GM18861 (cell line): Measurements from ENCODE around the gene AUTS2.
"Not testable (repeated sequence)": the region's sequence is repeated elsewhere in the genome, so short reads cannot be mapped to it uniquely, and the experiment has no call there.

Experiments used
- ATAC-seq: cut with Tn5 transposase; IDR thresholded peaks from one replicate; pipeline ENCODE4 v1.9.1; 2021; ENCODE audit not compliant: unreplicated experiment

The AUTS2 gene

DNA sequence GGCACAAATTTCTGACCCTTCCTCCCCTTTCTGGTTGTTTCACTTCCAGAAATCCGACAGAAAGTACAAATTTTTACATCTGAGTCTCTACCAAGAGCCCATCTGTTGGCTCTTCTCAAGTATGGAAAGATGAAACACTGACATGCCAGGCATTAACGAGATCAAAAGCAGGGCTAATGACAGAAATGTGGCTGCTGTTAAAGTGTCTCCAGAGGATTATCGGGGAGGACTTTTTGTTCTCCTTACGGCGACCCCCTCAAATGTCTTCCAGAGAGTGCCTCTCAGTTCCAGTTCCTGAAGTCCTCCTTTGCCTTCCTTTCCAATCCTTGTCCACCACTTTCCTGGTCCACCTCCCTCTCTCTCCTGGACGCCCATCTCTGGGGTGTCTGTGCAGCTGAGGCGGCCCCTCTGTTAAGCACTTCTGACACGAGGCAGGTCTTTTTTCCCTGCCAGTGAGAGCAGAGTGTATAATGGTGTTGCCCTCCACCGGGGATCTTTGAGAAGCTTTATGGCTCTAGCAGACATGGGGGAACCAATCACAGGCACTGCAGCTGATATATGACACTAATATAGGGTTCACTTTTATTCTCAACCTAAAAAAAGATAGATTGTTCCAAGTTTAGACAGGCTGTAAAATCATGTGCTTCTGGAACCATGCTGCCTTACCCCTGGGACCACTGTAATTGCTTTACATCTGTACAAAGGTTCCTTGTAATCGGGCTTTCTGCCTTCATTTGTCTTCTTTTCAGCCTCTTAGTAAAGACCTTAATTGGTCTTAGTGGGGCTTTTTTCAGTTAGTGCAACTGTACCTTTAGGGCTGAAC lies 757.1 kb downstream of the AUTS2 start:
- no peak for ATAC-seq

- no peak for ATAC-seq
Measured at GRCh38 chr7:70356085-70356786, 758.0 kb downstream of the AUTS2 start.

DNA sequence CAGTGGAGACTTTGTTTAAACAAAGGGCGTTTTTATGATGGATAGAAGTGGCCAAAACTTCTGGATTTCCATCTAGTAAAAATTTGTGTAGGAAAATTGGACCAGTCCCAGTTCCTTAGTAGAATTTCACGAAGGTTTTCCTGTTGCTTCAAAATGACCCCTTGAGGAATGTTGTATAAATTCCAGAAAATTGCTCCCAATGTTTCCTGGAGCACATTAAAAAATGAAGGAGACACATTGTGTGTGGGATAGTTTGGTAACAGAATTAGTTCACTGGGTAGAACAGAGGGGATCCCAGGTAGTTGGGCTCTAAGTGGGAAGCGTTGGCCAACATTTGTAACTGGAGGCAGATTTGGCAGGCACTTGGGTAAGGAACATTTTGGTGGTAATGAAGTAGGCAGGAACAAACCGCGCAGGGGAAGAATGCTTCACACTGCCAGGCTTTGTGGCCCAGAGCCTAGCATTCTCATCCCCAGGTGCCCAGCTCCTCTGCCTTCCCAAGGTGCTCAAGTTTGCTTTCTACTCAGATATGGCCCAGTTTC lies 758.6 kb downstream of the AUTS2 start:
- ATAC-seq, result no peak

DNA sequence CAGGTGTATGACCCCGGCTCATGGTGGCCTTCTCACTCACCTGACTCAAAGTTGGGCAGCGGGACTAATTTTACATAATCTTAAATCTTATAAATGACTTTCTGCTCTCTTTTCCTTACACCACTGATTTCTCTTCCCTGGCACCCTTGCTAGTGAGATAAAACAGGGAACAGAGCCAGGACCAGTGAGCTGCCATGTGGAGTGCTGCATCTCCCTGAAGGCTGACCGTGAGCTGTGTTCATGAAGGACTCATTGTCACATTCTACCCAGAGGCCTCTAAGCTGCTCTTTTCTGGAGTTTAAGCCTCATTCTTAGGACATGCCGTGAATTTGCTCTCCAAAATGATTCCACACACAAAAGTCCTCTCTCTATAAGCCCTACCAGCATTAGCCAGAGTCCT lies 762.3 kb downstream of the AUTS2 start:
- ATAC-seq, result no peak

- ATAC-seq, result no peak
Measured at GRCh38 chr7:70361821-70362220, 763.5 kb downstream of the AUTS2 start.

- ATAC-seq, result not testable (repeated sequence)
Measured at GRCh38 chr7:70364393-70364792, 766.1 kb downstream of the AUTS2 start.

DNA sequence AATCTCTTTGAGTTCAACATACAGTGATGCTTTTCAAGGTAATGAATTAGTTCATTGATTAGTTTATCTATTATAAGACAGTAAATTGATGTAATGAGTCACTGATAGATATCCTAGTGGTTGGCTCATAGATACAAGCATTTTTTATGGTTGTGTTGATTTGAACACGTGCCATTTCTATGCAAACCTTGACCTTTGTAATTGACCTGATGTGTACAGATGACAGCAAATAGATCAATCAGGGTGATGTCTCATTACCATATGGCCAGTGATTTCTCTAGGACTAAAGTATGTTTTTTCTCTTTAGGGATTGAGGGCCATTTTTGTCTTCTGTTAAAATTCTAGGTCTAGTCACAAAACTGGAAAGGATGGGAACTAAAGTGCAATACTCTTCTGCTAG lies 773.4 kb downstream of the AUTS2 start:
- no peak for ATAC-seq

DNA sequence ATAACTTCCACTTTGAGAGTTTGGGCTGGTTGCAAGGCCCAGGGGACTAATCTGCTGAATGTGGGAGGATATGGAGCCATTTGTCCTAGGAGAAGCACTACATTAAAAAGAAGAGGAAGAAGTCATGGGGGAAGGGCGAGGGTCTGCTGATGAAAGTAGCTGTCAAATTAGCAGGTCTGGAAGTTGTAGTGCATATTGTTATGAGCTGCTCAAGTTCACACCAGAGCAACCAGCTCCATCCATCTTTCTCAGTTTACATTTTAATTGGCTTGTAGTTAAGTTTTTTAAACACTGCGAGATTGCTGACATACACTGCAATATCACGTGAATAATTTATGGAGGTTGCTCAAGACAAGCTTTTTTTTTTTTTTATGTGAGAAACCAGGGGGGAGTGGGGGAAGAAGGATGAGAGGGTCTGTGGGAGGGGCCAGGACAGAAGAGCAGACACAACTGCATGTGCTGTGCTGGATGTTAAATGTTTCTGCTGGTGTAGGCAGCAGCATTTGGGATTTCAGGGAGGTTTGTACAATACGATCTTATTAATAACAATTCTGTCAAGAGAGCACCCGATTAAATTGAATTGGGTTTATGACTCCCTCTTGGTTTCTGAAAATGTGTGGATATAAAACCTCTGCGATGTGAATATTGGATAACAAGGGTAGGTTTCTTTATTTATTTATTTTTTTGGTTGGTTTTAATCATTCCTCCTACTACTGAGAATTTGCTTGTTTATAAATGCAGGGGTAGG lies 774.7 kb downstream of the AUTS2 start:
- ATAC-seq, result no peak

- ATAC-seq, result no peak
Measured at GRCh38 chr7:70374772-70375533, 776.7 kb downstream of the AUTS2 start.

DNA sequence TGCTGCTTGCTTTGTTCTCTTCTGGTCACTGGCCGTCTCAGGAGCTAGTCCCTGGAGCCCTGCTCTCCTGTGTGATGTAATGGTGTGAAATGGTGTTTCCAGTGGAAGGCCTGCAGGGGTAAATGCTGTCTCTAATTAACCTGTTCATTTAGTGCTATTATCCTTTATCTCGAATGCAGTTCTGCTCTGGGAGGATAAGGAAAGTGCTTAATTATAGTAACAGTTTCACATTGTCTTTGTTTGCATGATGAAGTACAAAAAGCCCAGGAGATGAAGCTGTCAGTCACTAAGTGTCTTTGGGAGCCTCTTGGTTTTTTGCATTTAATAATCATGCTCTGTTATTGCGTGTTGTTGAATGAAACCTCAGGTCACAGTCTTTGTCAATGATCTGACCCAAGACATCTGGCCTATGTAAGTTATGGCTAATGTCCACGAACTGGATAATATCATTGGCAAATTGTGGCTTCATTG lies 778.3 kb downstream of the AUTS2 start:
- ATAC-seq, result no peak

DNA sequence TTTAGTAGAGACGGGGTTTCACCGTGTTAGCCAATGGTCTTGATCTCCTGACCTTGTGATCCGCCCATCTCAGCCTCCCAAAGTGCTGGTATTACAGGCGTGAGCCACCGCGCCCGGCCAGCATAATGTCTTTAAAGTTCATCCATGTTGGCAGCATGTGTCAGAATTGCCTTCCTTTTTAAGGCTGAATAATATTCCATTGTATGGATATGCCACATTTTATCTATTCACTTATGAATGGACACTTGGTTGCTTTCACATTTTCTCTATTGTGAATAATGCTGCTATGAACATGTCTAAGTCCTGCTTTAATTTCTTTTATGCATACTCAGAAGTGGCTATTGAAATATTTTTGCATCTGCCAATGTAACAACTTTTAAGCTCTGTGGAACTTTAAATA lies 779.7 kb downstream of the AUTS2 start:
- ATAC-seq, result no peak

DNA sequence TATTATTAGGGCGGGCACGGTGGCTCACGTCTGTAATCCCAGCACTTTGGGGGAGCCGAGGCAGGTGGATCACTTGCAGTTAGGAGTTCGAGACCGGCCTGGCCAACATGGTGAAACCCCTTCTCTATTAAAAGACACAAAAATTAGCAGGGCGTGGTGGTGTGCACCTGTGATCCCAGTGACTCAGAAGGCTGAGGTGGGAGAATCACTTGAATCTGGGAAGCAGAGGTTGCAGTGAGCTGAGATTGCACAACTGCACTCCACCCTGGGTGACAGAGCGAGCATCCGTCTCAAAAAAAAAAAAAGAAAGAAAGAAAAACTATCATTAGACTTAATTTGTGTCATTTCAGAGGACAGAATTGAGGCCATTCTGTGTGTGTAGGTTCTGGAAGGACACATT lies 780.9 kb downstream of the AUTS2 start:
- ATAC-seq, result no peak

DNA sequence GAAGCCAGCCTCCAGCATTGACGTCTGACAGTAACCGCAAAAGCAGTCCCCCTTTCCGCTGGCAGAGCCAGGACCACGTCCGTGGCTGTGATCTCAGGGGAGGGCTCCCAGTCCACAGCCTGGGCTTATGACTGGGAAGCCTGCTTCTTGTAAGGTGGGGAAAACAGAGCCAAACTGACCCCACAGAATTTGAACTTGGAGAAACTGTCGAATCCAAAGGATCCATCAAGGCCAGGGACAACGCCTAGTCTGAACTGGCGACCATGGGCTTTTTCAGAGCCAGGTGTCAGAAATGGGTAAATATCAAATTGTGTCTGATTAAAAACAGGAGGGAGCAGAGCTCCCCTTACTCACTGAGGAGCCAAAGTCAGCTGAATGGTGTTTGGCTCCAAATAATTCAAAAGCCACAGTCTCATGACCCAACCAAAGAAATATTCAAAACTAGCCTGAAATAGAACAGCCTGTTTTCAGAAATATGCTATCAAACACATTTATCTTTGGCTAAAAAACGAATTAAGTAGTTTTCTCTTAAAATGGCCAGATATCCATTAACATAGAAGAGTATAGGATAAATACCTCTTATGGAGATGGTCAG lies 782.2 kb downstream of the AUTS2 start:
- no peak for ATAC-seq

DNA sequence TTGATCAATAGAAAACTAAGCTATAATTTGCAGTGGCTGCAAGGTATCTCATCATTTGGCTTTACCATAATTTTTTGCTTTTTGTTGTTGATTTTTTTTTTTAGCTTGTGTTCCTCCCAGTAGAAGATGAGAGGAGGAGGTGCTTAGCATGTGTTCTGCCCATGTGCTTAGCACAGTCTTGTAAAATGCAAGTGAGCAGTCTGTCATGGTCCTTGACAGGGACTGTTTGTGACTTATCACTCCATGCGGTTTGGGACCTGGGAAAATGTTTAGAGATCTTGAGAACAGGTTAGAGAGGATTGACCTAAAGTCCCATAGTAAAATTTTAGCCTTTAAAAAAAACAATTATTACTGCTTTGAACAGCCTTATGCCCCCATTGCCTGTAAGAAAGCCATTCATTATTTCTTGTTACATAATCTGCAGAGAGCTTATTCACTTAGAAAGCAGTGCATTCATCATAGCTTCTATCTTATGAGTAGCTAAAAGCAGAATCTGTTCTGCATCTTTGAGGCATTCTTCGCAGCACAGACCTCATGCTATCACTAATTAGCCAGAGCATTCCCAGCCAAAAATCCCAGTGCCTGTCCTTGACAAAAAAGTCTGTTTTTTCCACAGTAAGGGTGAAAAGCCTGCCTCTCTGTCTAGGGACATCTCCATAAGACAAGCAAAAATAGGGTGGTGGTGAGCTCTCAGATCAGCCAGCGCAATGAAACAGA lies 784.9 kb downstream of the AUTS2 start:
- ATAC-seq, result no peak

DNA sequence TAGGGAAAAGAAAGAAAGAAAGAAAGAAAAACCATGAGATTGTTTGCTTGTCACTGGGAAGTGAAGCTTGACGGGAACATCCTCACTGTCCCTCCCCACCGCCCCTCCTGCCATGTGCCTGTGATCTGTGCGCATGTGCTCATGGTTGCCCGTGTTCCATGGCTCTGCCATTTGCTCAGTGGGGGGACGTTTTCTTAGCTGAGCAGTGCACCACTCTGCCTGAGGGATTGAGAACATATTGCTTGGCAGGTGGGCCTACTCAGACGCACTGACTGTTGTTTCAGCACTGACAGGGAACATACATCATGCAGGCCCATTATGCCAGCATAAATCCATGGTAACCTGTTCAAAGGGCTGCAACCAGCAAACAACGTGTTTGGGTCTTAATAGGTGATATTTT lies 785.7 kb downstream of the AUTS2 start:
- no peak for ATAC-seq

DNA sequence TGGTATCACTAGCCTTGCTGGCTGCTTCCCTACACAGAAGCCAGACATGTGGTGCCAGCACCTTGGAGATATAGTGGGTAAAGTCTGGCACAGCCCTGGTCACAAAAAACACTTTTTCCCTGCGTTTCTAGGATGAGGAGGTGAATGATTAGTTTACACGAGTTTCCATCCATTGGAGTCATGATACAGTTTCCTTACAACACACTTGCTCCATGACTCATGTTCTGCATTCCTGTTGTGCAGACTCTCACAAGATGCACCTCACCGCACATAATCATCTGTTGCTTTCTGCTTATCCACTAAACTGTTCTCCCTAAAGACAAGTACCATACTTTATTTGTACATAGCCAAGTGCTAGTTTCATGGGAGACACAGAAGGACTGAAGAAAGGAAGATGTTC lies 786.6 kb downstream of the AUTS2 start:
- ATAC-seq, result no peak

DNA sequence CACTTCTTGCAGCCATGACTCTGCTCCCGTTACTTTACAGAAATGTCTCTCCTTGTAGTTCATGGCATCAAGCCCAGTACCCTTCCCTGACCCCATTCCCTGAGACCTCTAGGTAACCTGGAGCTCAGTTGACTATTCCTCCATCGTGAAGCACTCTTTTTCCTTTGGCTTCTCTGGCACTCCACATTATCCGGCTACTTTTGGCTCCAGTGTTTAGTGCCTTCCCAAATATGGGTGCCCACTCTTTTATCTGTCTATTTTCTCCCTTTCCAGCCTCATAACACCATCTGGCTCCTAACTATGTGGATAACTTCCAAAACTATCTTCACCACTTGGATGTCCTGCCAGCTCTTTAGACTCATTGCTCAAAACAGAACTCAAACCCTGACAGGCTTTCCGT lies 788.9 kb downstream of the AUTS2 start:
- ATAC-seq, result no peak

GRCh38 chr7:70389531-70390151 lies 791.4 kb downstream of the AUTS2 start:
- ATAC-seq, result no peak

GRCh38 chr7:70390251-70390650 lies 792.0 kb downstream of the AUTS2 start:
- no peak for ATAC-seq
